Mesendoderm (in vitro differentiated cells): Measurements from ENCODE around the gene PTPRM.

ENCODE experiments used
- DNase-seq: peaks from one replicate; pipeline ENCODE4 v3.0.0; 2013
- H2AK5ac ChIP-seq: 2 replicates; pipeline ENCODE4 v1.6.1; 2013; ENCODE audit warnings: low read length, inconsistent platforms
- H2BK120ac ChIP-seq: 2 replicates; pipeline ENCODE4 v1.6.1; 2013; ENCODE audit warnings: low read depth, mild to moderate bottlenecking, low read length, moderate library complexity, mixed read lengths
- H2BK15ac ChIP-seq: replicated peaks from 2 replicates; pipeline ENCODE4 v1.6.1; 2013; ENCODE audit warnings: low read depth, mild to moderate bottlenecking, moderate library complexity
- H2BK5ac ChIP-seq: 2 replicates; pipeline ENCODE4 v1.6.1; 2013; ENCODE audit warnings: low read length, inconsistent platforms
- H3K18ac ChIP-seq: 2 replicates; pipeline ENCODE4 v1.6.1; 2013; ENCODE audit warnings: mild to moderate bottlenecking, low read length, mixed read lengths
- H3K23ac ChIP-seq: one replicate; pipeline ENCODE4 v1.6.1; 2013; ENCODE audit warnings: low read length
- H3K27ac ChIP-seq: 2 replicates; pipeline ENCODE4 v1.5.1; 2013; ENCODE audit warnings: low read depth, mild to moderate bottlenecking, inconsistent platforms, low read length, moderate library complexity
- H3K27me3 ChIP-seq: 2 replicates; pipeline ENCODE4 v1.6.1; 2013; ENCODE audit warnings: low read length, control low read depth, mild to moderate bottlenecking, inconsistent platforms; ENCODE audit not compliant: insufficient read depth, poor library complexity
- H3K36me3 ChIP-seq: 2 replicates; pipeline ENCODE4 v1.6.1; 2013; ENCODE audit warnings: low read length, inconsistent platforms; ENCODE audit not compliant: control insufficient read depth, insufficient read depth
- H3K4ac ChIP-seq: one replicate; pipeline ENCODE4 v1.6.1; 2013; ENCODE audit warnings: low read depth, mild to moderate bottlenecking, low read length, moderate library complexity
- H3K4me1 ChIP-seq: 2 replicates; pipeline ENCODE4 v1.6.1; 2013; ENCODE audit warnings: low read depth, low read length, inconsistent platforms; ENCODE audit not compliant: control insufficient read depth
- H3K4me2 ChIP-seq: 2 replicates; pipeline ENCODE4 v1.6.1; 2013; ENCODE audit warnings: low read length
- H3K4me3 ChIP-seq: 2 replicates; pipeline ENCODE4 v1.5.1; 2013; ENCODE audit warnings: mild to moderate bottlenecking, low read length
- H3K56ac ChIP-seq: one replicate; pipeline ENCODE4 v1.6.1; 2013; ENCODE audit warnings: low read length
- H3K79me1 ChIP-seq: 2 replicates; pipeline ENCODE4 v1.6.1; 2013; ENCODE audit warnings: low read length, inconsistent platforms
- H3K79me2 ChIP-seq: 2 replicates; pipeline ENCODE4 v1.6.1; 2013; ENCODE audit warnings: mild to moderate bottlenecking, low read length; ENCODE audit not compliant: control insufficient read depth, insufficient read depth
- H3K9ac ChIP-seq: 2 replicates; pipeline ENCODE4 v1.6.1; 2013; ENCODE audit warnings: low read length, inconsistent platforms
- H4K5ac ChIP-seq: one replicate; pipeline ENCODE4 v1.6.1; 2013; ENCODE audit warnings: low read length
- H4K8ac ChIP-seq: one replicate; pipeline ENCODE4 v1.6.1; 2013; ENCODE audit warnings: low read depth, mild to moderate bottlenecking, control low read depth, low read length, moderate library complexity
- WGBS: extraction: QIAGEN DNeasy Blood & Tissue Kit; methylation state at CpG from one replicate; pipeline ENCODE4 v1.1.7; 2013; ENCODE audit warnings: low lambda C conversion rate, missing lambda C conversion rate; ENCODE audit not compliant: insufficient coverage; ENCODE audit errors: extremely low coverage; 5-methylcytosine and 5-hydroxymethylcytosine counted together

The PTPRM gene

GRCh38 chr18:7757175-7757574 is 190.1 kb downstream of the PTPRM start:
- Histone ChIP-seq H4K5ac (no peak overlapping the region), H3K9ac (no peak overlapping the region), H2BK120ac (no peak overlapping the region), H3K4me3 (no peak overlapping the region), H3K56ac (no peak overlapping the region), H3K23ac (no peak overlapping the region), H2BK15ac (no peak overlapping the region), H3K4me2 (no peak overlapping the region), H4K8ac (no peak overlapping the region), H3K18ac (no peak overlapping the region), H3K4me1 (peaks cover 6% of the 10 kb centered on the region), H3K4ac (no peak overlapping the region), H3K36me3 (no peaks in the 10 kb centered on the region), H3K79me1 (peaks cover 4% of the 10 kb centered on the region), H3K79me2 (no peaks in the 10 kb centered on the region), H3K27ac (no peak overlapping the region), H2AK5ac (no peak overlapping the region), H3K27me3 (no peaks in the 10 kb centered on the region), H2BK5ac (no peak overlapping the region)
- WGBS, result no CpG with 5 or more reads among the region's 2 CpGs
- no peak for DNase-seq

GRCh38 chr18:7758764-7759163 is 191.6 kb downstream of the PTPRM start:
- no peak overlapping the region for H2AK5ac ChIP-seq
- H3K27ac ChIP-seq, result no peak overlapping the region
- no peaks in the 10 kb centered on the region for H3K79me2 ChIP-seq
- DNase-seq, result no peak
- H3K36me3 ChIP-seq, result no peaks in the 10 kb centered on the region
- no peak overlapping the region for H3K4me2 ChIP-seq
- H3K23ac ChIP-seq, result no peak overlapping the region
- no peak overlapping the region for H3K56ac ChIP-seq
- no peak overlapping the region for H3K4me3 ChIP-seq
- H2BK5ac ChIP-seq, result no peak overlapping the region
- H4K5ac ChIP-seq, result no peak overlapping the region
- H3K79me1 ChIP-seq, result peaks cover 4% of the 10 kb centered on the region
- no peak overlapping the region for H2BK120ac ChIP-seq
- H3K4ac ChIP-seq, result no peak overlapping the region
- H4K8ac ChIP-seq, result no peak overlapping the region
- H3K9ac ChIP-seq, result no peak overlapping the region
- no peak overlapping the region for H3K18ac ChIP-seq
- H3K4me1 ChIP-seq, result peaks cover 12% of the 10 kb centered on the region
- no peaks in the 10 kb centered on the region for H3K27me3 ChIP-seq
- no CpG with 5 or more reads among the region's 2 CpGs for WGBS
- H2BK15ac ChIP-seq, result no peak overlapping the region

DNA sequence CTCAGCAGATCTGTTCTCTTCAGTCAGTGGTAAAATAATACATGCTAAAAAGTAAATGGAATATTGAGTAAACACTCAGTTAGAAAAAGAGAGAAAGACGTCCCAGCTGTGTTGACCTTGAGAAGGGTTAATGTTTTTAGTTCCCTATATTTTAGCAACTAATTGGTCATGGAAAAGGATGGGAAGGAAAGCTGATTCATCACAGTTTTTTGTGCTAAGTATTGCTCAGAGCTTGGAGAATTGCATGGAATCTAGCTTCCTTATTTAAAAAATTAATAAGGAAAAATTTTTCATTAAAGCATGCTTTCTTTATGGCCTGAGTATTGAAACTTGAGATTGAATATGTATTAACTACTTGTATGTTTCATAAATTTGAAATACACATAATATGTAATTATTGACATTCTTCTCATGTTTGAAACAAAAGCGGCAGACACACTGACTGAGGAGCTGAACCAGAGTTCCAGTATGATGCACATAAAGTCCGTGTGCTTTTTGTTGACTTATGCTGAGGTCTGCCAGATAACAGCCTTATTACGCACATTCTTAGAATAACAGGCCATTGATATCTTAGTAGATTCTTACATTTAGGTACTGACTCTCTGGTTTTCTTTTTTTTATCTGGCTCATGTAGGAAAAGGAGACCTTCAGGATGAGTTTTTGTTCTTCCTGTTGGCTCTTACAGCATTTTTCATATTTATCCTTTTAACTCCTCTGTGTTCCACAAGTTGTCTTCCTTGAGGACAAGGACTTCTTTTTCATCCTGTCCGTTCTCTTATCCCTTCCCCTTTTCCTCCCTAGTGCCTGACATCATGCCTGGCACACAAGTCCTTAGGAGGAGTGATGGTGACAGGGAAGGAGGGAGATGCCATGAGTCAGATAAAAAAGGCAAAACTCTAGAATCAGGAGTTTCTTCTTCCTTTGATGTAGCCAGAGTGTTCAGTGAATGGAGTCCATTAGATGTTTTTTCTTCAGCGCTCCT is 194.1 kb downstream of the PTPRM start:
- no CpG with 5 or more reads among the region's 6 CpGs for WGBS
- H4K8ac ChIP-seq, result no peak overlapping the region

DNA sequence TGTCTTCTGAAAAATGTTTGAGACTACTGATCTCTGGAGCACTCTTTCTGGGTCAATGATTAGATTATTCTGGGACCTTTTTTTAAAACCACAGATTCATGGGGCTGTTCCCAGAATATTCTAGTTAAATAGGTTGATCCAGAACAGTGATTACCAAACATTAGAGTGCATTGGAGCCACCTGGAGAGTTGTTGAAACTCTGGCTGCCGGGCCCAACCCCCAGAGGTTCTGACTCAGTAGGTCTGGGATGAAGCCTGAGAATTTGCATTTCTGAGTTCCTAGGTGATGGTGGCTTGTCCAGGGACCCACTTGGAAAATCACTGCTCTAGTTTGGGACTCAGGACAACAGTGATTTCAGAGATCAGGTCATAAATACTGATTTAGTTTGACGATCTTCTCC is 197.3 kb downstream of the PTPRM start:
- no peak overlapping the region for H2AK5ac ChIP-seq
- H3K27me3 ChIP-seq, result no peaks in the 10 kb centered on the region
- no peak overlapping the region for H3K27ac ChIP-seq
- DNase-seq, result no peak
- H3K56ac ChIP-seq, result no peak overlapping the region
- H2BK5ac ChIP-seq, result no peak overlapping the region
- no peak overlapping the region for H2BK120ac ChIP-seq
- H3K4me1 ChIP-seq, result peaks cover 7% of the 10 kb centered on the region
- H3K9ac ChIP-seq, result no peak overlapping the region
- H4K8ac ChIP-seq, result no peak overlapping the region
- H3K4me3 ChIP-seq, result no peak overlapping the region
- no peak overlapping the region for H2BK15ac ChIP-seq
- H3K79me1 ChIP-seq, result peaks cover 1% of the 10 kb centered on the region
- no peak overlapping the region for H3K18ac ChIP-seq
- no peaks in the 10 kb centered on the region for H3K79me2 ChIP-seq
- H3K36me3 ChIP-seq, result no peaks in the 10 kb centered on the region
- H3K23ac ChIP-seq, result no peak overlapping the region
- H3K4me2 ChIP-seq, result no peak overlapping the region
- no CpG with 5 or more reads among the region's 2 CpGs for WGBS
- no peak overlapping the region for H4K5ac ChIP-seq
- no peak overlapping the region for H3K4ac ChIP-seq

More for the DNA sequence above, 194.1 kb downstream of the PTPRM start:
- Histone ChIP-seq H3K4me1 (peaks cover 9% of the 10 kb centered on the region), H3K9ac (no peak overlapping the region), H3K36me3 (no peaks in the 10 kb centered on the region), H3K4me3 (no peak overlapping the region), H4K5ac (no peak overlapping the region), H3K79me2 (no peaks in the 10 kb centered on the region), H3K18ac (no peak overlapping the region), H2AK5ac (no peak overlapping the region), H3K27me3 (no peaks in the 10 kb centered on the region), H2BK5ac (no peak overlapping the region), H3K4ac (no peak overlapping the region), H3K79me1 (peaks cover 2% of the 10 kb centered on the region), H3K23ac (no peak overlapping the region), H3K4me2 (no peak overlapping the region), H3K27ac (no peak overlapping the region), H2BK120ac (no peak overlapping the region), H2BK15ac (no peak overlapping the region), H3K56ac (no peak overlapping the region)
- DNase-seq, result no peak

- no peaks in the 10 kb centered on the region for H3K79me2 ChIP-seq
- H3K36me3 ChIP-seq, result no peaks in the 10 kb centered on the region
- H2BK5ac ChIP-seq, result no peak overlapping the region
- no peak overlapping the region for H2BK120ac ChIP-seq
- H3K27ac ChIP-seq, result no peak overlapping the region
- no peak overlapping the region for H4K5ac ChIP-seq
- peaks cover 1% of the 10 kb centered on the region for H3K79me1 ChIP-seq
- H3K4me1 ChIP-seq, result peaks cover 7% of the 10 kb centered on the region
- H3K18ac ChIP-seq, result no peak overlapping the region
- no peak overlapping the region for H3K4me3 ChIP-seq
- no peak overlapping the region for H3K56ac ChIP-seq
- no peak overlapping the region for H2BK15ac ChIP-seq
- DNase-seq, result no peak
- no CpG with 5 or more reads among the region's 4 CpGs for WGBS
- H3K4me2 ChIP-seq, result no peak overlapping the region
- no peak overlapping the region for H2AK5ac ChIP-seq
- H4K8ac ChIP-seq, result no peak overlapping the region
- no peak overlapping the region for H3K4ac ChIP-seq
- H3K27me3 ChIP-seq, result no peaks in the 10 kb centered on the region
- no peak overlapping the region for H3K9ac ChIP-seq
- no peak overlapping the region for H3K23ac ChIP-seq
These were observed 199.2 kb downstream of the PTPRM start for GRCh38 chr18:7766346-7766745.
